ENCODE measurements around the gene LAMC2.

DNA sequence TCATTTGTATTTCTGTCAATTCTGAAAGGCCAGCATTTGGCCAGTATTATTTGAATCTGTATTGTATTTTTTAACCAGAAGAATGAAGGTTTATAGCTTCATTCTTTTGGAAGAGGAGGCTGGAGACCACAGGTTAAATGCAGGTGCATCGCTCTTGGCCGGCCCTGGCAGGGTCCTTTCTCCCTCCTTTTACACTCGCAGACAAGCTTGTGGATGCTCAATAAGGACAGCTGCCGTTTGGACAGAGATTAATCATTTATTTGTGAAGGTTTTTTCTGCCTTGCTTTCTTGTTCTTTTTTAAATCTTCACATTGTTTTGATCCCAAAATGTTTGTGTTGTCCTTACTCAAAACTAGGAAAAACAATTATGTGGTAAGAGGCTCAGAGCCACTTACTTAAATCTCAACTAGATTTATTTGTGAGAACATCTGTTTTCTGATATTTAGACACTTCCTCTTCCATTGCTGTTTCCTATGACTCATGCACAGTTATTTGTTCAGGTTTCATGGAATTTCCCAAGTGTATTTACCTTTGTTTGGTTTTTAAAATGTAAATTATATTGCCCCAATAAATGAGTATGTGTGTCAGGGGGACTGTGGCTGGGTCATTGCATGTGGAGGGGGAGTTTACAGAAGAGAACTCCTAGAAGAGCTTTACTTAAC, 46.7 kb upstream of the LAMC2 start:
- 0 out of 2 replicates have a peak, but pooled peaks have one; percentile 33 for TF ChIP-seq TOX (CRISPR knock-in tag; IDR thresholded peaks at IDR 0.05; ENCODE audit: borderline replicate concordance)
- TF ChIP-seq ZNF565 (CRISPR knock-in tag; conservative IDR thresholded peaks at IDR 0.05; ENCODE audit: low read depth): no peak
- TF ChIP-seq, protein P1, sequence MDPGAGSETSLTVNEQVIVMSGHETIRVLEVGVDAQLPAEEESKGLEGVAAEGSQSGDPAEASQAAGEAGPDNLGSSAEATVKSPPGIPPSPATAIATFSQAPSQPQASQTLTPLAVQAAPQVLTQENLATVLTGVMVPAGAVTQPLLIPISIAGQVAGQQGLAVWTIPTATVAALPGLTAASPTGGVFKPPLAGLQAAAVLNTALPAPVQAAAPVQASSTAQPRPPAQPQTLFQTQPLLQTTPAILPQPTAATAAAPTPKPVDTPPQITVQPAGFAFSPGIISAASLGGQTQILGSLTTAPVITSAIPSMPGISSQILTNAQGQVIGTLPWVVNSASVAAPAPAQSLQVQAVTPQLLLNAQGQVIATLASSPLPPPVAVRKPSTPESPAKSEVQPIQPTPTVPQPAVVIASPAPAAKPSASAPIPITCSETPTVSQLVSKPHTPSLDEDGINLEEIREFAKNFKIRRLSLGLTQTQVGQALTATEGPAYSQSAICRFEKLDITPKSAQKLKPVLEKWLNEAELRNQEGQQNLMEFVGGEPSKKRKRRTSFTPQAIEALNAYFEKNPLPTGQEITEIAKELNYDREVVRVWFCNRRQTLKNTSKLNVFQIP (CRISPR knock-in tag; IDR thresholded peaks at IDR 0.05; ENCODE audit: borderline replicate concordance, low read depth): no peak
